HepG2 (cell line): ENCODE data around the gene CDHR5. TPM values are rescaled to one million over a fixed set of nuclear protein-coding genes. Genes with fewer than 3 reads are reported as not detected.

Experiments used
- BORCS8-MEF2B ChIP-seq: sonication (generic); formaldehyde crosslinking; IDR thresholded peaks from 2 replicates; pipeline ENCODE4 v1.8.0; 2022; ENCODE audit warnings: mild to moderate bottlenecking, missing genetic modification reagents
- CENPT ChIP-seq: sonication (generic); formaldehyde crosslinking; IDR thresholded peaks from 2 replicates; pipeline ENCODE4 v1.8.0; 2022; ENCODE audit warnings: low read depth, mild to moderate bottlenecking, moderate library complexity, missing genetic modification reagents
- CREB3 ChIP-seq: sonication (generic); formaldehyde crosslinking; IDR thresholded peaks from 2 replicates; pipeline ENCODE4 v1.5.0; 2020; ENCODE audit warnings: missing genetic modification reagents
- DR1 ChIP-seq: sonication (generic); formaldehyde crosslinking; IDR thresholded peaks from 2 replicates; pipeline ENCODE4 v1.8.0; 2021; ENCODE audit warnings: mild to moderate bottlenecking, missing genetic modification reagents, inconsistent platforms
- FLYWCH1 ChIP-seq: sonication (generic); formaldehyde crosslinking; IDR thresholded peaks from 2 replicates; pipeline ENCODE4 v1.8.1; 2023; ENCODE audit warnings: mild to moderate bottlenecking, missing genetic modification reagents
- GFI1 ChIP-seq: sonication (generic); formaldehyde crosslinking; IDR thresholded peaks from 2 replicates; pipeline ENCODE4 v1.5.0; 2020; ENCODE audit warnings: missing genetic modification reagents, mild to moderate bottlenecking, borderline replicate concordance
- GLMP ChIP-seq: sonication (generic); formaldehyde crosslinking; IDR thresholded peaks from 2 replicates; pipeline ENCODE4 v1.9.0; 2021; ENCODE audit warnings: missing genetic modification reagents, mild to moderate bottlenecking, borderline replicate concordance
- GTF2F1 ChIP-seq: fragments of 150-350 bp; IDR thresholded peaks from 2 replicates; pipeline ENCODE4 v1.6.1; 2014; ENCODE audit warnings: low read length
- HMG20A ChIP-seq: IDR thresholded peaks from 2 replicates; pipeline ENCODE4 v1.6.1; 2016; ENCODE audit warnings: borderline replicate concordance
- MAZ ChIP-seq, 2 experiments: sonication (generic) in 1 of 2; formaldehyde crosslinking in 1 of 2; IDR thresholded peaks; 2 replicates each; pipeline versions ENCODE4 v1.5.0 to v1.6.1; 2012 to 2020; ENCODE audit warnings: low read depth in 2 of 2, mild to moderate bottlenecking in 2 of 2, borderline replicate concordance in 1 of 2, improper control_type of control experiment in 1 of 2, low read length in 1 of 2, missing genetic modification reagents in 1 of 2, moderate library complexity in 1 of 2
- REPIN1 ChIP-seq: sonication (generic); formaldehyde crosslinking; IDR thresholded peaks from 2 replicates; pipeline ENCODE4 v1.8.0; 2022; ENCODE audit warnings: missing genetic modification reagents, low read depth, mild to moderate bottlenecking, borderline replicate concordance
- SNAPC2 ChIP-seq: sonication (generic); formaldehyde crosslinking; IDR thresholded peaks from 2 replicates; pipeline ENCODE4 v1.8.1; 2022; ENCODE audit warnings: mild to moderate bottlenecking, missing genetic modification reagents
- TOE1 ChIP-seq: sonication (generic); formaldehyde crosslinking; IDR thresholded peaks from 2 replicates; pipeline ENCODE4 v1.4.0; 2020; ENCODE audit warnings: mild to moderate bottlenecking, missing genetic modification reagents
- ZHX1 ChIP-seq: sonication (generic); formaldehyde crosslinking; IDR thresholded peaks from 2 replicates; pipeline ENCODE4 v1.8.1; 2022; ENCODE audit warnings: low read depth, mild to moderate bottlenecking, missing genetic modification reagents
- ZNF280B ChIP-seq: sonication (generic); formaldehyde crosslinking; IDR thresholded peaks from 2 replicates; pipeline ENCODE4 v1.5.0; 2020; ENCODE audit warnings: missing genetic modification reagents, mild to moderate bottlenecking, borderline replicate concordance
- ZNF460 ChIP-seq: sonication (generic); formaldehyde crosslinking; IDR thresholded peaks from 2 replicates; pipeline ENCODE4 v1.5.1; 2020; ENCODE audit warnings: missing genetic modification reagents, mild to moderate bottlenecking, borderline replicate concordance
- ZSCAN31 ChIP-seq: sonication (generic); formaldehyde crosslinking; IDR thresholded peaks from 2 replicates; pipeline ENCODE4 v1.5.0; 2020; ENCODE audit warnings: low read depth, mild to moderate bottlenecking, missing genetic modification reagents
- polyA plus RNA-seq, 8 experiments: library from polyadenylated mRNA; depleted of rRNA in 3 of 8; stranded (reverse) in 7 of 8; unstranded in 1 of 8; fragments of >200 nt; fragmentation: Illumina TruSeq in 4 of 8; extraction: Trizol in 4 of 8; gene quantifications; 2 replicates each; pipeline versions ENCODE4 v1.2.1 to v1.2.3, GENCODE V29; 2011 to 2016; ENCODE audit warnings: low read depth in 4 of 8, missing spikeins in 1 of 8, mixed read lengths in 1 of 8; ENCODE audit not compliant: insufficient read depth in 1 of 8
- total RNA-seq, 5 experiments: library from RNA; depleted of rRNA; stranded (reverse); fragments of >200 nt; fragmentation: Illumina TruSeq; extraction: Trizol; gene quantifications; 2 replicates each; pipeline ENCODE4 v1.2.3, GENCODE V29; 2016; ENCODE audit warnings: low read depth in 1 of 5

Gene CDHR5
- total and polyA plus RNA-seq, 2 of the 13 experiments (the other 11 are each of a cell fraction or from before 2014, with no cell fraction given) = 0.46 to 0.71 TPM

GRCh38 chr11:579830-580601 is 44.7 kb downstream of the CDHR5 start (continued):
- TF ChIP-seq ZHX1 (CRISPR knock-in tag) = peak; percentile 82; the same call in 1 of the 2 replicates
- TF ChIP-seq MAZ (IDR thresholded peaks at IDR 0.05; ENCODE audit: borderline replicate concordance, low read depth, low read length) = no peak
- TF ChIP-seq MAZ (CRISPR knock-in tag; IDR thresholded peaks at IDR 0.05; ENCODE audit: low read depth) = no peak
- TF ChIP-seq GFI1 (CRISPR knock-in tag) = no peak
- no peak for TF ChIP-seq TOE1 (CRISPR knock-in tag)
- no peak for TF ChIP-seq ZSCAN31 (CRISPR knock-in tag)
- 0 out of 2 replicates have a peak, but pooled peaks have one; percentile 48 for TF ChIP-seq CENPT (CRISPR knock-in tag)
- TF ChIP-seq ZNF460 (CRISPR knock-in tag) = no peak
- TF ChIP-seq REPIN1 (CRISPR knock-in tag) = no peak
- no peak for TF ChIP-seq HMG20A (CRISPR knock-in tag)
- TF ChIP-seq ZNF280B (CRISPR knock-in tag) = no peak; the same call in 1 of the 2 replicates
- TF ChIP-seq GLMP = no peak
- no peak for TF ChIP-seq DR1 (CRISPR knock-in tag)
- TF ChIP-seq GTF2F1 = no peak
- TF ChIP-seq SNAPC2 (CRISPR knock-in tag) = no peak
- no peak for TF ChIP-seq CREB3 (CRISPR knock-in tag)
- TF ChIP-seq FLYWCH1 (CRISPR knock-in tag) = no peak
- TF ChIP-seq BORCS8-MEF2B (CRISPR knock-in tag) = no peak
